GM19372 (cell line): Measurements from ENCODE around the gene MORN5.

ENCODE experiments used
- ATAC-seq: cut with Tn5 transposase; IDR thresholded peaks from one replicate; pipeline ENCODE4 v1.9.1; 2021; ENCODE audit warnings: mild to moderate bottlenecking, low read depth, moderate library complexity; ENCODE audit not compliant: unreplicated experiment

MORN5 gene

DNA sequence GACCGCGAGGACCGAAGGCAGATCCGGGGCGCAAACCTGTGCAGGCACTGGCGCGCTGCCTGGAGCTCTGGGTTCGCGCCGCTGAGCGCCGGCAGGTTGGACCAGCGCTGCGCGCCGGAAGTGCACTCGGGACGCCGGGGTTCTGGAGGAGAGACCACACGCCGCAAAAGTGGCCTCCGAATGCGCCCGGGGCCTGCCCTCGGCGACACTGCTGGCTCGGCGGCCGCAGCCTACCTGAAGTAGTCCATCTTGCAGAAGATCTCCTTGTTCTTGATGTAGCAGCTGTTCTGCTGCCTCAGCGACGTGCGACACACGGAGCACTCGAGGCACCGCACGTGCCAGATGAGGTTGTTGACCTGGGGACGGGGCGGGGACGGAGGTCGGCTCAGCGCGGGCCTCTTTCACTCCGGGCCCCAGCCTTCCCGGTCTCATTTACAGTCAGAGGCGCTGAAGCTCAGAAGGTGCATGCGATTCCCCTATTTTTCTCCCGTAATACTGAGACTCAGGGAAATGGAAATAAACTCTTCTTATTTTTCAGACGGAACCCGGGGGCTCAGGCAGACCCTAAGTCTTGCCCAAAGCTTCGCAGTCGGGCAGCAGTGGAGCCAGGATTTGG lies 66.5 kb downstream of the MORN5 start:
- no peak for ATAC-seq

DNA sequence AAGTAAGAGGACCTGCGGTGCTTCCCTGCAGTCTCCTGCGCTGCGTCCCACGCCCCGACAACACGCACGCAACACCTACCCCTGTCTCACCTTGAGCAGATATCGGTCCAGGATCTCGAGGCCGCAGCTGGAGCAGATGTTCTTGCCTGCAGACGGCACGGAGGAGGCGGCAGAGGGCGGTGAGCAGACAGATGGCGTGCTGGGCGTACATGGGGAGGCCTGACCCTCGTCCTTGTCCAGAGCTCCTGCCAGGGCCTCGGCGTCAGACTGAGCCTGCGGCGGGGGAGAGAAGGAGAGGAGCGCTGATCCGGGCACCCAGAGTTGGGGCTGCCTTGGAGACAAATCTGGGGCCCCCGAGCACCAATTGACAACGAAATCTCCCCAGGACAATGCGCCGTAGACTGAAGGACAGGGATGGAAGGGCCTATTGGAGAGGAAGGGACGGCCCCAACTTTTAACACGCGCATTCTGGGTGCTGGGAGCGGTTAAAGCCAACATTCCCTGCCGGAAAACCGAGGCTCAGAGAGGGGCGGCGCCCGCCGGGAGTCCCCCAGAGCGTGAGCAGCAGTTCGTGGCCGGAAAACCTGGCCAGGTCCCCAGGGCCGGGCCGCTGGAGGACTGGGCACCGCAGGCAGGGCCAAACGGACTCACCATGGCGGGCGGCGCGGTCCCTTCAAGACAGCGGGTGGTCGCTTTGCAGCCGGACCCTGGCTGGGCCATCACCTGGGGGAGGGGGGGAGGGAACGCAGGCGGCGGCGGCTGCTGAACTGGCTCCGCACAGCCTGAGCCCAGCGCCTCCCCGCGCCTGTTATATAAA lies 67.3 kb downstream of the MORN5 start:
- no peak for ATAC-seq

DNA sequence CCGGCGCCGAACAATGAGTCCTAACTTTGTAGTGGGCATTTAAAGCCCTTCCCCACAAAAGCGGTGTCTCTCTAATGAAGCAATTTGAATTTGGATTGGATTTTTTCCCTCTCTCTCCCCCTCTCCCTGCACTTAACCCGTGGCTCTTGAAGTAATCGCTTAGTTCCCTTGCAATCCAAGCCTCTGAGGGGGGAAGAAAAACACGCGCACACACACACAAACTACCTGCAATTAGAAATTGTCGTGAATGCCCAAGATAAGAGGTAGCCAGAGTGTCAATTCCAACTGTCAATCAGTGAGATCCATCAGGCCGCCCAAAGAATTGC lies 67.8 kb downstream of the MORN5 start:
- no peak for ATAC-seq

DNA sequence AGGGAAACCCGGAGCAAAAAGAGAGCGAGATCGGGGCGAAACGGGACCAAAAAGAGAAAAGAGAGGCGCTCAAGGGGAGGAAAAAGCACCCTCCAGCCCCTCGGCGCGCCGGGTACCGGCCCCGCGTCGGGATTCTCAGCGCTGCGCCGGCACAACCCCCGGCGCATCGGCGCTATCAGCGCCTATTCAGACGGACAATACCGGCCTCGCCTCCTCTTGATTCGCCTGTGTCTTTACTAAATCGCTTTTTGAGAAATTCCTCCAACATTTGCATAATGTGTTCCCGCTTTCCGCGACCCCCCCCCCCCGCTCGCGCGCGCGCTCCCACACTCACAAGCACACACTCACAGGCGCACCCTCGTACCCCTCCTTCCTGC lies 68.5 kb downstream of the MORN5 start:
- ATAC-seq = no peak

DNA sequence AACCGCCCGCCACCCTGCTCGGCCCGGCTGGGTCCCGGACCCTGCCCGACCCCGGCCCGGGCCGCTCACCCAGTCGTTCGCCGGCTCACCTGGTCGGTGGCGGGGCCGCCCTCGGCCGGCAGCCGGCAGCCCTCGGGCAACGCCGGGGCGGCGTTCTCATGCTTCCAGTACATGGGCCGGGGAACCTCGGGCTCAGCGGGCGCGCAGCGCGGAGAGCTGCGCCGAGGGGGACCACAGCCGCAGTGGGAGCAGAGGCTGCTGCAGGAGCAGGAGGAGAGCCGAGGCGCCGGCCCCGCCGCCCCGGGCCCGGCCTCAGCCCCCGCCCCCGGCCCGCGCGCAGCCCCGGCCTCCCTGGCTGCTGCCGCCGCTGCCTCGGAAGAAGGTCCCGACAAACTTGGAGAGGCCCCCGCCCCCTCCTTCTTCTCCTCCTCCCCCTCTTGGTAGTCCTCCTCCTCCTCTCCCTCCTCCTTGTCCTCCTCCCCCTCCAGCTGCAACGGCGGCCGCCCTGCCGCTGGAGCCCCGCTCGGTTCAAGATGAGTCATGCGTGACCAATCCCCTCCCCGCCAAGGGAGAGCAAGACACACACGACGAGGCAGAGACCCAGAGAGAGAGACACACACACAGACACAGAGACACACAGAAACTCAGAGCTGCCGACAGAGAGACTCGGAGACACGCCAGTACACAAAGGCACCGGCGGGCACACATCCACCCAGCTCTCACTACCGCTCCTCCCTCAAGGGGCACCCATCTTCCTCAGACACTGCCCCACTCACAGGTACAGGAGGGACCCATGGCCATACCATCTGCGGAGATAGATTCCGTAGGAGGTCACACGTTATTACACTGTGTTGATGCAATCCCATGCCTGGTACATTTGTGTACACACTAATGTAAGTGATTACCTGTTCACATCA lies 69.1 kb downstream of the MORN5 start, which contains the start of gene LHX6:
Gene LHX6, minus strand, starts transcription at position 390 of the 917 bp plus-strand sequence. Its CDS starts 217 bp downstream, at position 173.
- ATAC-seq = no peak

DNA sequence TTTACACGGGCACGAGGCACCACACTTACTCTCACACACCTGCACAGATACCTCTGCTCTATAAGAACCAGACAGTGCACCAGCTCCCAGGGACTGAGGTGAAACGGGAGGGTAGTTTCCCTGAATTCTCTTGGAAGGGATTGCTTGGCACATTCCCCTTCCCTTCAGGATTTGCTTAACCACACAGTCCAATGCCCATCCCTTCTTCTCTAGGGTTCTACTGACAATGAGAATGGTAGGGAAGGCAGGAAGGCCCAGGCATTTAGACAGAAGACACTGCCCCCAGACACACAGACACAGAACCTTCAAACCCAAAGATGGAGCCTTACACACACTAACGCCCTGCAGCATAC lies 69.8 kb downstream of the MORN5 start:
- ATAC-seq = no peak

DNA sequence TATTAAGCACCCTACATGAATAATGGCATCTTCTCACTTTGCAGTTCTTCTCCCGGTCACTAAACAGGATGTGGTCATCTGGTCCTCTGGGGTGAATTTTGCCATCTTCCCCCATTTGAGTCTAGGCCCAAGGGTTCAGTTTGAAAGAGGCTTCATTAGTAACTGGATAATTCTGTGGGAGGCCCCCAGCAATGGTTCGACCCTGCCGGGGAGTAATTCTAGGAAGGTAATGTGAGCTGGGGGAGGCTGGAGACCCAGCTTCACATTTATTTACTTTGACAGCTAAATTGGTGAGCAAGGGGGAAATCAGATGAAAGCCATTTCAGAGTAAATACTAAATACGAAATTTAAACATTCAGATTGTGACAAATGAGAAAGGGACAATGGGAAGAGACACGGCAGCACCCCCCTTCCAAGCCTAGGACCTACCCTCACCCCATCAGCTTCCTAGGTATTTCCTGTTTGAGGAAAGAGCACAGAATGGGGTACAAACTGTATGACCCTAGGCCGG lies 73.1 kb downstream of the MORN5 start:
- ATAC-seq = no peak

DNA sequence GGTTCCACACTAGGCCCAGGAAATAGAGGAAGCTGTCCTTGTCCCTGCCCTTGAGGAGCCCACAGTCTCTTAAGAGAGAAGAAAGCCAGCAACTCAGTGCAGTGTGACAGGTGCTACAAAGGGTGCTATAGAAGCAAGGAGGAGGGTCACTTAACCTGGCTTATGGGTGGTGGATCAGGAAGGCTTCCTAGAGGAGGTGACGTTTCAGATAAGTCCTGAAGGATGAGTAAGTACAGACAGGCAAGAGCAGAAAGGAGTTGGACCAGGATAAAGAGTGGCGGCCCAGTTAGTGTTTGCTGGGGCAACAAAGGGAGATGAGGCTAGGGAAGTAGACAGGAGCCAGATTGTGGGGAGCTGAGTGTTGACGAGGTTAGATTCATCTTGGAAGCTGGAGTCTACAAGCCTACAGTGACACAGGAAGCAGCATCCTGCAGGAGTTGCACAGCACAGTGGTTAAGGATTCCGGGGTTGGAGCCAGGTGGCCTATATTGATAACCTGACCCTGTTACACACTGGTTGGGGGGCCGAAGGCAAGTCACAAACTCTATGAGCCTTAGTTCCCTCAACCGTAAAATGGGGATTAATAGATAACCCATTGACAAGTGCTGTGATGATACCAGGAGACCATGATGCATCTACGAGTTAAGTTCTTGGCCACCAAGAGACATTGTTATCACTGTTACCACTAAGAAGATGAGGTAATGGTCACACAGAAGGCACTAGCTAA lies 74.5 kb downstream of the MORN5 start:
- no peak for ATAC-seq

DNA sequence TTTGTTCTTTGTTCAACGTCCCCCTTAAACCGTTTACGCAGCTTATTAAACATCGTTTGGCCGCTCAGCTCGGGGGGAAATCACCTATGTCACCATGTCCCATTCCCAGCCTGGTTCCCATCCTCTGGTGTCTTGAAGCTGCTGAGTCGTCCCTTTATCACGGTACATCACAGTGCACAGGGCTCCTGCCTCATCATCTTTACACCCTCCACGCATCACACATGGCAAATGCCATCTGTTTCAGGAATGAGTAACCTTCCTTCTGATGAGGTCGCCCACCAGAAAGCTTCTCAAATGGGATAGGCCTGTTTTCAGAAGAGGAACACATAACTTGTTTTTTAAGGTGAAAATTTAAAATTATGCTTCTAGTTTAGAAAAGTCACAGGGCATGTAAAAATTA lies 77.0 kb downstream of the MORN5 start:
- no peak for ATAC-seq

DNA sequence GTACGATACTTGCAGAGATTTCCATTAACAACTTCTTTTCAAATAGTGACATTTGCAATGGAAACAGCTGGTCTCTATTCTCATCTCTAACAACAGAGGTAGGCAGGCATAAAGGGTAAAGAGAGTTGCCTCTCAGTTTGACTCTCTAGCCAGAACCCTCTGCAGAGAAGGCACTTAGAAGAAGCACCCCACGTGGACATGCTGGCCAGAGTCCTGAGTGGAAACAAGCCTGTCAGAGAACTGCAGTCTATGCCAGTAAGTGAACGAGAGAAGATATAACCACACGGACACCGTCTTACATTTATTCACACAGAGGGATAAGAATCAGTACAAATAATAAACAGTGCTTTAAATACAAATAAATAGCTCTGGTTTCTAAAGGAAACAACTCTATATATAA lies 80.0 kb downstream of the MORN5 start:
- no peak for ATAC-seq

DNA sequence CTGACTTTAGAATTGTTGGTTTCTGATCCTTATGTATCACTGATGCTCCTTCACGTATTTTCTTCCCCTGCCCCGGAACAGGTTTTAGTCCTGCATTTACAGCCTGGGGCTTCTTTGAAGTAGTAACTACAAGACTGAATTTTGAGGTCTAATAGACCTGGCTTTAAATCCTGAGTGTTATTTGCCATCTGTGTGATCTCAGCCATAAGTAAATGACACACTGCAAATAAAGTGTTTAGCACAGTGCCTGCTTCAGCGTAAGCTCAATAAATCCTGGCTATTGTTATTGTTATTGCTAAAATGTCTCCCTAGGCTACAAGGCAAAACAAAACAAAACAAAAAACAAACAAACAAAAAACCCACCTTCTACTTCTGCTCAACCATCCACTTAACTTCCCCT lies 84.6 kb downstream of the MORN5 start:
- no peak for ATAC-seq

DNA sequence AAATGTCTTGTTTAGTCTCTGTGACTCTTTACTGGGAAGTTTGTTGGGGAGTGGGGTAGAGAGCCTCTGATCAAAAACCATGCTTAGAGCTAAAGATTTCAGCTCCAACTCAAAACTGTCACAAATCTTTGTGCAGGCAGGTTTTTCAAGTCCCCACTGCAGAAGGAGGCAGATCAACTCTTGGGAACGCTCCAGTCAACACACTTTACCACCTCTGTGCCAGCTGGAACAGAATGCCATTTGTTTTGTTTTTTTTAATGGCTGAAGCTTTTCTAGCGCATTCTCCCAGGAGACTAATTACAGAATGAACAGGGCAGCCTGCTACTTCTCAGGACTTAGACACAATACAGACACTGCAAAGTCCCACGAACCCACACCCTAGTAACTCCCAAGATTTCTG lies 87.0 kb downstream of the MORN5 start:
- ATAC-seq = no peak

DNA sequence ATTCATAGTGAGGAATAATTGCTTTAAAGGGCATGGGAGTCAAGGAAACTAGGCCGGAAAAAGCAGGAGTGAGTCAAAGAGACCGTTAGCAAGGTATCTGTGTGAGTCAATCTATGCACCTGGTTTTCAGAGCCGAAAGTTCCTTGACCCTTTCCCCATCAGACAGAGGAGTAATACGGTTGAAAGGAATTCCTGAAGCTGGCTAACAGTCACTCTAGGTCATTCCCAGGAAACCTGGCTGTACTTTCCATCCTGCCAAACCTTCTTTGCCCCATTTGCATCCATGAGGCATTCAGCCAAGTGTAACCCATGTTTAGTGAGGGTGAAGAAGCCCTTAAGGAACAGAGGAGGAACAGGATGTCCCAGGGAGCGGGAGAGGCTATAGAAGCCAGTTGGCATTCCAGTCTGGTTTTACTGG lies 88.7 kb downstream of the MORN5 start:
- no peak for ATAC-seq
